ENCODE data around the gene RHBDL2.

GRCh38 chr1:38891753-38892152 lies 49.9 kb downstream of the RHBDL2 start:
- TF ChIP-seq CTCF (IDR thresholded peaks at IDR 0.05; ENCODE audit: low read length), result no peak
- no peak for TF ChIP-seq EZH2 (IDR thresholded peaks at IDR 0.05; ENCODE audit: borderline replicate concordance, low read length)
